Tibial nerve (tissue), 3 donors: Measurements from ENCODE around the gene SLC5A3.

ENCODE experiments used
- POLR2A ChIP-seq, 2 donors: fragments of 450-650 bp; IDR thresholded peaks; one replicate each; pipeline ENCODE4 v1.6.1; 2017; ENCODE audit warnings: antibody characterized with exemption in 2 of 2, mild to moderate bottlenecking in 2 of 2, moderate library complexity in 2 of 2
- TF ChIP-seq, protein P1 (sequence below), 5 experiments: fragments of 200-600 bp in 3 of 5; fragments of 450-650 bp in 2 of 5; sonication (generic) in 3 of 5; IDR thresholded peaks; one replicate each; pipeline ENCODE4 v1.5.1; 2016 to 2019; ENCODE audit warnings: antibody characterized with exemption in 5 of 5, mild to moderate bottlenecking in 3 of 5, moderate library complexity in 2 of 5

DNA sequence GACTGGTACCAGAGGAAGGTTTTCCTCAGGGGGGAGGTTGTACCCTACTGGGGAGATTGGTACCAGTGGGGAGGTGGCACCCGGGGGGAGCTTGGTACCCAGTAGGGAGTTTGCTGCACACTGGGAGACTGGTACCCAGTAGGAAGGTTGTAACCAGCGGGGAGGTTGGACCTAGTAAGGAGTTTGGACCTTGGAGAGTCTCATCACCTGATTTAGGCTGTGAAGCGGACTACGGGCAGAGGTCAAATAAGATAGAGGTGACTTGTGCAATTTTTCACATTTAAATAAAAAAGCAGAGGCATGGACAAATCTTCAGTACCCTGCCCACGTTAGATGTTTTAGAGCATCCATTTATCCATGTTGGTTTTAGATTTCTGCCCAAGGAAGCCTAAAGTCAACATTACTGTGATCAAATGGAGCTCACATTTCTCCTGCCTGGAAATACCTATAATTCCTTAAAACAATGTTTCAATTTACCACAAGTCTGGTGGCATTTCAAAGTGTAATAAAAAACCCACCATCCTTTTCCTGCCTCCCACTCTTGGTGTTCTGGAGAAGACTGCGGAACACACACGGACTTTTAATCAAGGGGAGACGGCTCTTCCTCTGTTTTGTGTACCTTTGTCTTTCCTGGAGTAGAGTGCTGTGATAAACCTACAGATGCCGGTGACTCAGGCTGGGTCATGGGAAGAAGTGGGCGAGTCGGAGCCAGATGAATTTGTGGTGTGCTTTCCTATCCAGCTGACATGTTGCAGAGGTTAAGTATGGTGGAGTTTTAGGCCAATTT is 36.2 kb upstream of the SLC5A3 start:
- TF ChIP-seq, protein P1, sequence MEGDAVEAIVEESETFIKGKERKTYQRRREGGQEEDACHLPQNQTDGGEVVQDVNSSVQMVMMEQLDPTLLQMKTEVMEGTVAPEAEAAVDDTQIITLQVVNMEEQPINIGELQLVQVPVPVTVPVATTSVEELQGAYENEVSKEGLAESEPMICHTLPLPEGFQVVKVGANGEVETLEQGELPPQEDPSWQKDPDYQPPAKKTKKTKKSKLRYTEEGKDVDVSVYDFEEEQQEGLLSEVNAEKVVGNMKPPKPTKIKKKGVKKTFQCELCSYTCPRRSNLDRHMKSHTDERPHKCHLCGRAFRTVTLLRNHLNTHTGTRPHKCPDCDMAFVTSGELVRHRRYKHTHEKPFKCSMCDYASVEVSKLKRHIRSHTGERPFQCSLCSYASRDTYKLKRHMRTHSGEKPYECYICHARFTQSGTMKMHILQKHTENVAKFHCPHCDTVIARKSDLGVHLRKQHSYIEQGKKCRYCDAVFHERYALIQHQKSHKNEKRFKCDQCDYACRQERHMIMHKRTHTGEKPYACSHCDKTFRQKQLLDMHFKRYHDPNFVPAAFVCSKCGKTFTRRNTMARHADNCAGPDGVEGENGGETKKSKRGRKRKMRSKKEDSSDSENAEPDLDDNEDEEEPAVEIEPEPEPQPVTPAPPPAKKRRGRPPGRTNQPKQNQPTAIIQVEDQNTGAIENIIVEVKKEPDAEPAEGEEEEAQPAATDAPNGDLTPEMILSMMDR (IDR thresholded peaks at IDR 0.05) = no peak
- TF ChIP-seq POLR2A (IDR thresholded peaks at IDR 0.05) = no peak
